HEK293T (cell line): ENCODE results near the gene GNAQ.
"Not testable (repeated sequence)": the region's sequence is repeated elsewhere in the genome, so short reads cannot be mapped to it uniquely, and the experiment has no call there.

Source experiments
- CTCF ChIA-PET: fragments of 350-600 bp; formaldehyde crosslinking; extraction: SDS; loops from one replicate; lab custom pipeline; 2021; ENCODE audit warnings: antibody characterized with exemption, inconsistent platforms; lab: Yijun Ruan, JAX
- POLR2A ChIA-PET: fragments of 350-600 bp; formaldehyde crosslinking; extraction: SDS; loops from one replicate; lab custom pipeline; 2020; ENCODE audit warnings: antibody characterized with exemption, inconsistent platforms; lab: Yijun Ruan, JAX
- DNase-seq: peaks from one replicate; pipeline ENCODE4 v3.0.0; 2012; ENCODE audit warnings: mixed read lengths; ENCODE audit errors: extremely low spot score
- BHLHE40 ChIP-seq: fragments of 450-650 bp; IDR thresholded peaks from 2 replicates; pipeline ENCODE4 v1.6.1; 2016; ENCODE audit warnings: mild to moderate bottlenecking, moderate library complexity, borderline replicate concordance
- CTBP1 ChIP-seq: fragments of 450-650 bp; IDR thresholded peaks from 2 replicates; pipeline ENCODE4 v1.6.1; 2016; ENCODE audit warnings: borderline replicate concordance
- ELF4 ChIP-seq: fragments of 450-650 bp; IDR thresholded peaks from 2 replicates; pipeline ENCODE4 v1.6.1; 2017; ENCODE audit warnings: antibody characterized with exemption
- FOXA1 ChIP-seq: fragments of 450-650 bp; IDR thresholded peaks from 2 replicates; pipeline ENCODE4 v1.6.1; 2016; ENCODE audit warnings: mild to moderate bottlenecking
- FOXK2 ChIP-seq: fragments of 450-650 bp; IDR thresholded peaks from 2 replicates; pipeline ENCODE4 v1.6.1; 2016; ENCODE audit warnings: mild to moderate bottlenecking
- FOXM1 ChIP-seq: fragments of 450-650 bp; IDR thresholded peaks from 2 replicates; pipeline ENCODE4 v1.6.1; 2017; ENCODE audit warnings: mild to moderate bottlenecking, borderline replicate concordance
- HDGF ChIP-seq: fragments of 450-650 bp; IDR thresholded peaks from 2 replicates; pipeline ENCODE4 v1.6.1; 2017; ENCODE audit warnings: antibody characterized with exemption, borderline replicate concordance
- L3MBTL2 ChIP-seq: fragments of 450-650 bp; conservative IDR thresholded peaks from 2 replicates; pipeline ENCODE4 v1.6.1; 2016; ENCODE audit warnings: mild to moderate bottlenecking
- LEF1 ChIP-seq: fragments of 450-650 bp; IDR thresholded peaks from 2 replicates; pipeline ENCODE4 v1.6.1; 2017; ENCODE audit warnings: mild to moderate bottlenecking, borderline replicate concordance
- NFRKB ChIP-seq: fragments of 450-650 bp; IDR thresholded peaks from 2 replicates; pipeline ENCODE4 v1.6.1; 2016; ENCODE audit warnings: mild to moderate bottlenecking, moderate library complexity
- SP1 ChIP-seq: fragments of 450-650 bp; IDR thresholded peaks from 2 replicates; pipeline ENCODE4 v1.6.1; 2017
- SUZ12 ChIP-seq: fragments of 450-650 bp; IDR thresholded peaks from 2 replicates; pipeline ENCODE4 v1.6.1; 2016; ENCODE audit warnings: mild to moderate bottlenecking
- TARDBP ChIP-seq: fragments of 450-650 bp; IDR thresholded peaks from 2 replicates; pipeline ENCODE4 v1.6.1; 2016
- ZNF384 ChIP-seq: fragments of 450-650 bp; IDR thresholded peaks from 2 replicates; pipeline ENCODE4 v1.6.1; 2016
- TF ChIP-seq, protein P1 (sequence below): fragments of 450-650 bp; IDR thresholded peaks from 2 replicates; pipeline ENCODE4 v1.6.1; 2016

Gene GNAQ

DNA sequence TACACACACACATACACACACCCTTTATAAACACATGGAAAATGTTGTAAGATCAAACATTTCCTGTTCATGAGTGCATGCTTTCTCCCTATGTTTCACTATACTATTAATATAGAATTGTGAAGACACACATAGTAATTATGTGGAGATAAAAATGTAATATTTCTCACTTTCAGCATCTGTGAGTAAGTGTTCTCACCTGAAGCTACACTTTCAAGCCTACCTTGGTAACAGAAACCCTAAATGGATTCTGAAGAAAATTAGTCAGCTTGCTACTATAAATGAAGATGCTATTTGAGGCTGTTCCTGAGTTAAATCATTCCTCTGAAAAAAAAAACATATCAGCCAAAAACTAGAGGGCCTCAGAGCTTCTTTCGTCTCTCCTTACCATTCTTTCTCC is 302.4 kb downstream of the GNAQ start:
- no peak for DNase-seq
- TF ChIP-seq BHLHE40 (no peak), HDGF (no peak), TARDBP (no peak), FOXA1 (no peak), FOXM1 (no peak)
- TF ChIP-seq, protein P1, sequence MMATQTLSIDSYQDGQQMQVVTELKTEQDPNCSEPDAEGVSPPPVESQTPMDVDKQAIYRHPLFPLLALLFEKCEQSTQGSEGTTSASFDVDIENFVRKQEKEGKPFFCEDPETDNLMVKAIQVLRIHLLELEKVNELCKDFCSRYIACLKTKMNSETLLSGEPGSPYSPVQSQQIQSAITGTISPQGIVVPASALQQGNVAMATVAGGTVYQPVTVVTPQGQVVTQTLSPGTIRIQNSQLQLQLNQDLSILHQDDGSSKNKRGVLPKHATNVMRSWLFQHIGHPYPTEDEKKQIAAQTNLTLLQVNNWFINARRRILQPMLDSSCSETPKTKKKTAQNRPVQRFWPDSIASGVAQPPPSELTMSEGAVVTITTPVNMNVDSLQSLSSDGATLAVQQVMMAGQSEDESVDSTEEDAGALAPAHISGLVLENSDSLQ: no peak
- ChIA-PET CTCF (no interaction called here), POLR2A (no interaction called here)

DNA sequence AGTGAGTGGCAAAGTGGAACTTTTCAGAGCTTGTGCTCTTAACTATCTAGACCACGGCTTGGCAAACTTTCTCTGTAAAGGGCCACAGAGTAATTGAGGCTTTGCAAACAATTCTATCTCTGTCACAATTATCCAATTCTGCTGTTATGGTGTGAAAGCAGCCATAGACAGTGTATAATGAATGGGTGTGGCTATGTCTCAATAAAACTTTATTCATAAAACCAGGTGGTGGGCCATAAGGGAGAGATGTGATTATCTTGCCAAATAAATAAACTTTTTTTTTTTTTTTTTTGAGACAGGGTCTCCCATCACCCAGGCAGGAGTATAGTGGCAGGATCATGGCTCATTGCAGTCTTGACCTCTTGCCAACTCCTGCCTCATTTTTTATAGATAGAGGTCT is 304.8 kb downstream of the GNAQ start:
- no peak for TF ChIP-seq LEF1
- TF ChIP-seq FOXA1: no peak
- no peak for TF ChIP-seq FOXM1
- ChIA-PET CTCF (no interaction called here), POLR2A (no interaction called here)
- no peak for DNase-seq

DNA sequence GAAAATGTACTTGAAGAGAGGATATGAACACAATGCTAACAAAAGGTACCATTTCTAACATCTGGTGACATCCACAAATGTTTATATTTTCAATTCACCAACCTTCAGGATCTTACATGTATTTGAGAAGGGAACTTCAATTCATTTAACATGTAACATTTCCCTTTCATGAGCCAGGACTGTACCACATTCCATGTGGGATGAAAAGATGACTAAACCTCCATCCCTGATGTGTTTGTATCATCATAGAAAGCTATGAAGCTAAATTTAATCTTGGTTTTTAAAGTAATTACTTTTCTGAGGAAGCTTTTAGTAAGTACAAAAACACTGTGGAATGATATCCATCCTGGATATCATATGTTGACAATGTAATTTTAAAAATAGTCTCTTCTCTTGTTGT is 305.3 kb downstream of the GNAQ start:
- POLR2A ChIA-PET: no interaction called here
- CTCF ChIA-PET: no interaction called here
- no peak for DNase-seq
- TF ChIP-seq BHLHE40: no peak
- no peak for TF ChIP-seq L3MBTL2
- TF ChIP-seq SUZ12: no peak
- TF ChIP-seq LEF1: no peak
- TF ChIP-seq HDGF: no peak
- TF ChIP-seq CTBP1: no peak
- TF ChIP-seq ZNF384: no peak
- TF ChIP-seq FOXK2: no peak
- no peak for TF ChIP-seq SP1
- TF ChIP-seq, protein P1: no peak
- TF ChIP-seq NFRKB: no peak
- TF ChIP-seq TARDBP: no peak

GRCh38 chr9:77725820-77726219 is 305.8 kb downstream of the GNAQ start:
- ChIA-PET POLR2A (no interaction called here), CTCF (no interaction called here)
- DNase-seq: no peak
- TF ChIP-seq, protein P1: no peak
- no peak for TF ChIP-seq BHLHE40
- no peak for TF ChIP-seq FOXM1
- TF ChIP-seq LEF1: no peak
- no peak for TF ChIP-seq L3MBTL2
- TF ChIP-seq SP1: no peak

DNA sequence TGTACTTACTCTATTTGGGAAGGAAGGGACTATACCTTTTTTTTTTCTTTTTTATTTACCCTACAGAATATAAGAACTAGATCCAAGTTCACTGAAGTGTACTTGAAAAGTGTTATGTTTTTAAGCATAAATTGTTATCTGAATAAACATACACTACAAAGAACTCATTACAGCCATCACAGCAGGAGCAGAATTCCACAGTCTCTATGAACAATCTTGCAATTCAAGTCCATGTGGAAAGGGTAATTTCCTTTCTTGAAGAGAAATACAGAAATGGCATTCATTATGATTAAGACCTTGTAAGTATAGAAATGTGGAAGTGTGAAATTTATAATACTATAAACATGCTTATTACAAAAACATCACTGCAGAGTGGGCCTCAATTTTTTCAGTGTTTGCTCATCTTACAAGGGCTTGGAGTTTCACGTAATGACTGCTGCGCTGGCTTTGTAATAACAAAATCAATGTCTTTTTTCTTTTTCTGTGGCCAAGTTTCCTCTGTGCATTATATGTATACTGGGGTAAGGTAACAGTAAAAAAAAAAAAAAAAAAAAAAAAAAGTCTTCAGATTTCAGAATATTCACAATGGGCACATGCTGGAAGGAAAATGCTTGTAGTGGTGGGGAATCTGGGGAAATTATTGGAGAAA is 306.4 kb downstream of the GNAQ start:
- no peak for DNase-seq
- CTCF ChIA-PET: no interaction called here
- POLR2A ChIA-PET: no interaction called here
- no peak for TF ChIP-seq FOXK2
- TF ChIP-seq CTBP1: no peak

GRCh38 chr9:77721156-77721555 is 310.5 kb downstream of the GNAQ start:
- POLR2A ChIA-PET, CTCF ChIA-PET, DNase-seq: not testable (repeated sequence)

GRCh38 chr9:77719321-77719720 is 312.3 kb downstream of the GNAQ start:
- CTCF ChIA-PET: no interaction called here
- DNase-seq: no peak
- POLR2A ChIA-PET: no interaction called here
- TF ChIP-seq ELF4: no peak

GRCh38 chr9:77718298-77718640 is 313.3 kb downstream of the GNAQ start:
- CTCF ChIA-PET, DNase-seq, POLR2A ChIA-PET: not testable (repeated sequence)

- CTCF ChIA-PET, POLR2A ChIA-PET, DNase-seq: not testable (repeated sequence)
Measured at GRCh38 chr9:77717608-77718297, 313.9 kb downstream of the GNAQ start.
